Left renal cortex interstitium (tissue), 4 donors: ENCODE data around the gene FRMPD4. TPM values are rescaled to one million over a fixed set of nuclear protein-coding genes. Genes with fewer than 3 reads are reported as not detected.

Source experiments
- DNase-seq, 4 donors: peaks; one replicate each; pipeline ENCODE4 v3.0.0-alpha.2; 2013; ENCODE audit warnings: low read depth in 4 of 4, low spot score in 2 of 4, missing footprints in 1 of 4
- polyA plus RNA-seq, 4 donors: library from polyadenylated mRNA; unstranded; fragments of 120-200 nt; gene quantifications; one replicate each; pipeline ENCODE4 v1.2.1, GENCODE V29; 2013; ENCODE audit not compliant: insufficient read length in 4 of 4

Gene FRMPD4
- polyA plus RNA-seq, 4 donors = 0.12 to 0.18 (median 0.15) TPM

- DNase-seq = no peak
Measured at GRCh38 chrX:12611471-12611870, 473.2 kb downstream of the FRMPD4 start.

- no peak for DNase-seq
Measured at GRCh38 chrX:12614266-12614665, 476.0 kb downstream of the FRMPD4 start.

- no peak for DNase-seq
Measured at GRCh38 chrX:12615061-12615460, 476.8 kb downstream of the FRMPD4 start.

- DNase-seq = no peak
Measured at GRCh38 chrX:12617241-12617640, 479.0 kb downstream of the FRMPD4 start.

GRCh38 chrX:12647230-12647629, 509.0 kb downstream of the FRMPD4 start:
- DNase-seq = no peak

GRCh38 chrX:12648995-12649394, 510.7 kb downstream of the FRMPD4 start:
- DNase-seq = no peak

GRCh38 chrX:12657433-12657832, 519.2 kb downstream of the FRMPD4 start:
- no peak for DNase-seq

GRCh38 chrX:12657881-12658280, 519.6 kb downstream of the FRMPD4 start:
- no peak for DNase-seq

GRCh38 chrX:12661464-12661863, 523.2 kb downstream of the FRMPD4 start:
- DNase-seq = no peak

GRCh38 chrX:12672367-12673106, 534.3 kb downstream of the FRMPD4 start:
- DNase-seq = no peak

- no peak for DNase-seq
Measured at GRCh38 chrX:12673487-12673886, 535.2 kb downstream of the FRMPD4 start.

GRCh38 chrX:12679522-12679921, 541.2 kb downstream of the FRMPD4 start:
- DNase-seq = no peak

- no peak for DNase-seq
Measured at GRCh38 chrX:12681047-12681446, 542.8 kb downstream of the FRMPD4 start.

- DNase-seq = no peak
Measured at GRCh38 chrX:12685541-12685940, 547.3 kb downstream of the FRMPD4 start.

GRCh38 chrX:12686331-12686730, 548.1 kb downstream of the FRMPD4 start:
- no peak for DNase-seq

GRCh38 chrX:12690646-12691045, 552.4 kb downstream of the FRMPD4 start:
- no peak for DNase-seq

GRCh38 chrX:12693754-12694153, 555.5 kb downstream of the FRMPD4 start:
- DNase-seq = no peak

- no peak for DNase-seq
Measured at GRCh38 chrX:12700745-12701144, 562.5 kb downstream of the FRMPD4 start.

GRCh38 chrX:12701628-12702027, 563.4 kb downstream of the FRMPD4 start:
- peak in 3 of 4 donors; percentile 2 to 47 (median 19) for DNase-seq

- DNase-seq = peak in 1 of 4 donors; percentile 0
Measured at GRCh38 chrX:12702509-12703091, 564.3 kb downstream of the FRMPD4 start.

- DNase-seq = no peak
Measured at GRCh38 chrX:12704706-12705105, 566.4 kb downstream of the FRMPD4 start.

GRCh38 chrX:12709047-12709446, 570.8 kb downstream of the FRMPD4 start:
- no peak for DNase-seq
